A673 (cell line): ENCODE results near the gene HDDC2.

Experiments used
- EZH2 ChIP-seq: fragments of 200-600 bp; sonication (generic); IDR thresholded peaks from 2 replicates; pipeline ENCODE4 v1.6.1; 2017; ENCODE audit warnings: borderline replicate concordance, low read depth, mild to moderate bottlenecking, mixed read lengths, antibody characterized with exemption, low read length; ENCODE audit not compliant: poor library complexity, severe bottlenecking
- TF ChIP-seq, protein P1 (sequence below): fragments of 300-800, 200-600 bp; sonication (generic); conservative IDR thresholded peaks from 2 replicates; pipeline ENCODE4 v1.5.1; 2017; ENCODE audit warnings: low read depth, mild to moderate bottlenecking, antibody characterized with exemption, low read length, moderate library complexity, mixed read lengths

DNA sequence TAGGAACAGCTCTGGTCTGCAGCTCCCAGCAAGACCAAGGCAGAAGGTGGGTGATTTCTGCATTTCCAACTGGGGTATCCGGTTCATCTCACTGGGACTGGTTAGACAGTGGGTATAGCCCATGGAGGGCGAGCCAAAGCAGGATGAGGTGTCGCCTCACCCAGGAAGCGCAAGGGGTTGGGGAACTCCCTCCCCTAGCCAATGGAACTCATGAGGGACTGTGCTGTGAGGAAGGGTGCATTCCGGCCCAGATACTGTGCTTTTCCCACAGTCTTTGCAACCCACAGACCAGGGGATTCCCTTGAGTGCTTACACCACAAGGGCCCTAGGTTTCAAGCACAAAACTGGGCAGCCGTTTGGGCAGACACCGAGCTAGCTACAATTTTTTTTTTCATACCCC is 21.8 kb downstream of the HDDC2 start:
- TF ChIP-seq, protein P1, sequence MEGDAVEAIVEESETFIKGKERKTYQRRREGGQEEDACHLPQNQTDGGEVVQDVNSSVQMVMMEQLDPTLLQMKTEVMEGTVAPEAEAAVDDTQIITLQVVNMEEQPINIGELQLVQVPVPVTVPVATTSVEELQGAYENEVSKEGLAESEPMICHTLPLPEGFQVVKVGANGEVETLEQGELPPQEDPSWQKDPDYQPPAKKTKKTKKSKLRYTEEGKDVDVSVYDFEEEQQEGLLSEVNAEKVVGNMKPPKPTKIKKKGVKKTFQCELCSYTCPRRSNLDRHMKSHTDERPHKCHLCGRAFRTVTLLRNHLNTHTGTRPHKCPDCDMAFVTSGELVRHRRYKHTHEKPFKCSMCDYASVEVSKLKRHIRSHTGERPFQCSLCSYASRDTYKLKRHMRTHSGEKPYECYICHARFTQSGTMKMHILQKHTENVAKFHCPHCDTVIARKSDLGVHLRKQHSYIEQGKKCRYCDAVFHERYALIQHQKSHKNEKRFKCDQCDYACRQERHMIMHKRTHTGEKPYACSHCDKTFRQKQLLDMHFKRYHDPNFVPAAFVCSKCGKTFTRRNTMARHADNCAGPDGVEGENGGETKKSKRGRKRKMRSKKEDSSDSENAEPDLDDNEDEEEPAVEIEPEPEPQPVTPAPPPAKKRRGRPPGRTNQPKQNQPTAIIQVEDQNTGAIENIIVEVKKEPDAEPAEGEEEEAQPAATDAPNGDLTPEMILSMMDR = no peak
- TF ChIP-seq EZH2 = no peak
